GM19328 (cell line): ENCODE measurements around the gene KRTAP6-2.

Experiments
- ATAC-seq: cut with Tn5 transposase; IDR thresholded peaks from one replicate; pipeline ENCODE4 v1.9.1; 2021; ENCODE audit warnings: mild to moderate bottlenecking, moderate library complexity; ENCODE audit not compliant: unreplicated experiment

KRTAP6-2 gene, protein sequence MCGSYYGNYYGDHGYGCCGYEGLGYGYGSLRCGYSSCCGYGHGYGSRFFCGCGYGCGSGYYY

DNA sequence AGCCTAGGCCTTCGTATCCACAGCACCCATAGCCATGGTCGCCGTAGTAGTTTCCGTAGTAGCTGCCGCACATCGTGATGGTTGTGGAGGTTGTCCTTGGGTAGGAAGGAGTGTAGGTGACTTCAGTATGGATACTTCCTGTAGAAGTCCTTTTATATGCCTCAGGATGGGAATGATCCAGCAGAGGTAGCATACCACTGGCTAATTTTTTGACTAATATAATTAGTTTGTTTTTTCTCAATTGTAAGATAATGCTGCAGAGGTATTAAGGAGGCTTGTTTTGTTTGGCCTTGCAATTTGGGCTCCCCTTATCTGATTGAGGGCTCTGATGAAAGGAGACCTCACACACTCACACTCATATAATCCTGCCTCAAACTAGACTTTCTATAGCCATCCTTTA, at the start of gene KRTAP6-2:
TSS of gene KRTAP6-2 (minus strand) at position 101 of the 400 bp plus-strand sequence. CDS start at position 73, 28 bp downstream.
- no peak for ATAC-seq

GRCh38 chr21:30646904-30647414, 48.3 kb upstream of the KRTAP6-2 start:
- no peak for ATAC-seq

- no peak for ATAC-seq
Measured at GRCh38 chr21:30642564-30642963, 43.9 kb upstream of the KRTAP6-2 start, which contains the start of gene KRTAP20-3. Gene KRTAP20-3, plus strand, starts transcription at chr21:30642864.

- ATAC-seq: no peak
Measured at GRCh38 chr21:30638686-30639085, 40.0 kb upstream of the KRTAP6-2 start.

- ATAC-seq: no peak
Measured at GRCh38 chr21:30634906-30635305, 36.2 kb upstream of the KRTAP6-2 start, which contains the start of gene KRTAP20-2. Gene KRTAP20-2, plus strand, starts transcription at chr21:30635206. Its CDS starts 58 bp downstream, at chr21:30635264.

- no peak for ATAC-seq
Measured at GRCh38 chr21:30629200-30629599, 30.5 kb upstream of the KRTAP6-2 start.

- ATAC-seq: no peak
Measured at GRCh38 chr21:30628109-30628508, 29.4 kb upstream of the KRTAP6-2 start.

GRCh38 chr21:30625449-30626165, 26.9 kb upstream of the KRTAP6-2 start:
- ATAC-seq: no peak

DNA sequence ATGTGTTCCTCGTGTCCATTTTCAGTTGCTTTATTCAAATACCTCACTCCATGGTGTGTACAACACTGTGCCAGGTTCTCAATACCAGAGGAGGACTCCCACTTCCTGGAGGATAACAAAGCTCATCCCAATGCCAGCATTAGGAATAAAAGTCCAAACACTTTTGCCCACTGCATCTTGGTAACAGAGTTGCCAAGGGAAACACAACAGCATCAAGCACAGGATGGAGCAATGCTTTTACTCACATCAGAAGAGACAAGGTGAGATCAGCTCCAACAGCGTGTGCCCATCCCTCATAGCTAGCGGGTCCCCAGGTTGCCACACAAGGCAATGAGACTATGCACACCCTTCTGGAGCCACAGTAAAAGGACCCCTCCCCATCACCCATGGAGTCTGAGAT, 24.7 kb upstream of the KRTAP6-2 start:
- ATAC-seq: no peak

- ATAC-seq: no peak
Measured at GRCh38 chr21:30620522-30620921, 21.8 kb upstream of the KRTAP6-2 start, which contains the start of gene KRTAP20-4. Gene KRTAP20-4, plus strand, starts transcription at chr21:30620627.

- ATAC-seq: no peak
Measured at GRCh38 chr21:30620080-30620479, 21.4 kb upstream of the KRTAP6-2 start.

GRCh38 chr21:30616125-30616524, 17.4 kb upstream of the KRTAP6-2 start, which contains the start of gene KRTAP20-1:
Gene KRTAP20-1, plus strand, starts transcription at chr21:30616425. Its CDS starts 30 bp downstream, at chr21:30616455.
- no peak for ATAC-seq

DNA sequence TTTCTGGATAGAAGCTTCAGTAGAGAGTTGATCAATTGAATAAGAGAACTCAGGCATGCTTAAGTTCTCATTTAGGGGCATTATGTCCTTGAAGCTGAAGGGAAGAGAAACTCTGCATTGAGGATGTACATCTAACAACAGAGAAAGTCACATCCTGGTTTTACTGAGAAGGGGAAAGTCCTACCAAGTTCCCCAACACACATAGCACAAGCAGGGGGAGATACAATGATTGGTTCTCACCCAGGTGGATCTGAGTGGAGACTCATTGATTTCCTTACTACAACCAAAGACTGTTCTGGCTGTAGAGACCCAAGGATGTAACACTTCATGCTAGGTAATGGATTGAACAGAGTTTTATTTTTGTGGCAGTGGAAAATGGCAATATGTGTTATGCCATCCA, 16.5 kb upstream of the KRTAP6-2 start:
- no peak for ATAC-seq

GRCh38 chr21:30613836-30614235, 15.1 kb upstream of the KRTAP6-2 start, which contains the start of gene KRTAP6-1:
Gene KRTAP6-1, minus strand, starts transcription at chr21:30613930. Its CDS starts 26 bp downstream, at chr21:30613904.
- ATAC-seq: no peak

DNA sequence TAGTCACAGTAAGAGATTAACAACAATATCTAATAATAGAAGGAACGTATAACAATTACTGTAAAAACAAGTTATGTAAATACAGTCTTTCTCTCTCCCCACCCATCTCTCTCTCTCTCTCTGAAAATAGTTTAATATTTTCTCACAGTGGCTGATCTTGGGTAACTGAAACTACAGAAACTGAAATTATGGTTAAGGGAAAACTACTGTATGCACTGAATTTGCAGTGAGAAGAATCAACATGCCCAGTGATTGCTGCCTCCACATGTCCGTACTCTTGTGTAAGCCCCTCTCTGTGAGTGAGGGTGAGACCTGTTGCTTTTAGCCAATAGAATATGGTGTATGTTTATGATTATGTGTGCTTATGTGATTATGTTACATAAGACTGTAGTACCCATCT, 13.4 kb upstream of the KRTAP6-2 start:
- ATAC-seq: no peak

DNA sequence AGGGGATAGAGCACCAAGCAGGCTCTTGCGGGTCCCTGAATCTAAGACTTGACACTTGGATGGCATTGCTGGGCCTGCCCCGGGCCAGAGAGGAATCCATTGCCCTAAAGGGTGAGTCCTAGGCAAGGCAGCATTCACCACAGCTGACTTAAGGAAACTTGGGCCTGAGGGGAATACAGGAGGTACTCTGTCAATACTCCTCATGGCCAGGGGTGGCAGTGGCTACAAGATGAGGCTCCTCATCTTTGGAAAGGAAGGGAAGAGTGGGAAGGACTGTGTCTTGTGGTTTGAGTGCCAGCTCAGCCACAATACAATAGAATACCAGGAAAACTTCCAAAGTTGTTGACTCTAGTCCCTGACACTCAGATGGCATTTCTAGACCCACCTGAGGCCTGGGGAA, 7.3 kb upstream of the KRTAP6-2 start:
- ATAC-seq: no peak

DNA sequence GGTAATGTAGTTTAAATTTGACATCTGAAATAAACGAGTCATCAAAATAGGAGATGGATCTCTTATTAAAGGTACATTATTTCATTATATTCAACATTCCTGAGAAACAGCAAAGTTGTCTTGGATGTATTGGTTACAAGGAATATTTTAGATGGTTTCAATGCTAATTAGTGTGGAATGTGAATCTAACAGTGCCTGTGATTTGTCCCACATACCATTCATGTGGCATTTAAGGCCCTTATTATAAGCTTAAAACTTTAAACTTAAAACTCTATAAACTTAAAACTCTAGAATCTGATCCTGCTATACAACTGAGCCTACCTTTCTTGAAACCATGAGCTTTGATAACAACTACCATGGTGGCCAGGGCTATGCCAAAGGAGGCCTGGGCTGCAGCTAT, 2.1 kb upstream of the KRTAP6-2 start, which contains the start of gene KRTAP22-1:
TSS of gene KRTAP22-1 (plus strand) at position 301 of the 400 bp plus-strand sequence.
- ATAC-seq: no peak

GRCh38 chr21:30592140-30592539, 6.6 kb downstream of the KRTAP6-2 start, which contains the start of gene KRTAP6-3:
Gene KRTAP6-3, plus strand, starts transcription at chr21:30592440. Its CDS starts 6 bp downstream, at chr21:30592446.
- ATAC-seq: no peak

DNA sequence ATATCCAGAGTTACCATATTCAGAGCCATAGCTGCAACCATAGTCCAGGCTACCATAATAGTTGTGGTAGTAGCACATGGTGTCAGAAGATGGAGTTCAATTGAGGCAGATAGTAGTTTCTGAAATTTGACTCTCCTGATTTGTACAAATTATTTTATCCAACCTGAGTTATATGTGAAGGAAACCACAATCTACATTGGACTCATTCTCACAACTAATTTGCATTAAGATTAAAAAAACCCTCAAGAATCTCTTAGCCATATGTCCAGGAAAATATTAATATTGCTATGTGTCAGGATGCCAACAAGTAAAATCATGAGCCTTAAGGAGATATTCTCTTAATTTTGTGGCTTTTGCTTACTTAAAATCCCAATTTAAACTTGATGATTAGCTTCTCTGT, 8.4 kb downstream of the KRTAP6-2 start, which contains the start of gene KRTAP22-2:
TSS of gene KRTAP22-2 (minus strand) at position 101 of the 400 bp plus-strand sequence.
- no peak for ATAC-seq

DNA sequence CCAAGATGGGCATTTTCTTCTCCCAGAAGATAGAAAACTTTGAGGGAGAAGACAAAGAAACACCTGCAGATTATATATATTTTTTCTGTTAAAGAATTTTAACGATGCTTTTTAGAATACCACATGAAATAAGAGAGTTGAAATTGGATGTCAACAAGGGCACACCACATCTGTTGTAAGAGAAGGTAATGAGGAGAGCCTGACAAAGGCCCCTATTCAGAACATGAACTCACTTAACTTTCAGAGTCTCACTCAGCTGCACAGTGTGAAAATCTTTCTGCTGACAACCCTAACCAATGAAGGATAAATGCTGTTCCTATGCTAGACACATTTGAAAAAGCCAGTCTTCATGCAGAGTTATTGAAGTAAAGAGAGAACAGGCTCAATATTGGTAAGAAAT, 15.8 kb downstream of the KRTAP6-2 start:
- ATAC-seq: no peak

GRCh38 chr21:30580132-30580531, 18.6 kb downstream of the KRTAP6-2 start:
- no peak for ATAC-seq

- no peak for ATAC-seq
Measured at GRCh38 chr21:30579346-30579745, 19.4 kb downstream of the KRTAP6-2 start.
